GM12878 (cell line): ENCODE data around the gene RARG. TPM values are rescaled to one million over a fixed set of nuclear protein-coding genes. Genes with fewer than 3 reads are reported as not detected.

ENCODE experiments used
- ATAC-seq: fragments of 200-7000 bp; cut with Tn5 transposase; 3 replicates; pipeline ENCODE4 v1.9.1; 2020; ENCODE audit warnings: mild to moderate bottlenecking, moderate library complexity
- BruUV-seq: library from RNA; stranded (reverse); fragments of 400-500 nt; replicated peaks from 2 replicates; lab custom pipeline; 2021; lab: Mats Ljungman, UMichigan
- CTCF ChIA-PET: fragments of 300-600 bp; sonication (Branson Sonifier 250); formaldehyde crosslinking; extraction: SDS; loops from one replicate; lab custom pipeline; 2021; ENCODE audit warnings: inconsistent platforms; lab: Yijun Ruan, JAX
- POLR2A ChIA-PET: fragments of 350-600 bp; formaldehyde crosslinking; extraction: SDS; loops from one replicate; lab custom pipeline; 2021; ENCODE audit warnings: inconsistent platforms; lab: Charles Lee
- RAD21 ChIA-PET: fragments of 300-600 bp; sonication (Branson Sonifier 250); formaldehyde crosslinking; loops from one replicate; lab custom pipeline; 2023; ENCODE audit warnings: antibody characterized with exemption; ENCODE audit not compliant: unreplicated experiment; lab: Charles Lee
- SMC1A ChIA-PET: fragments of 300-600 bp; sonication (Branson Sonifier 250); formaldehyde crosslinking; loops from one replicate; lab custom pipeline; 2023; ENCODE audit not compliant: unreplicated experiment, uncharacterized antibody; lab: Charles Lee
- DNase-seq: peaks from one replicate; pipeline ENCODE4 v3.0.0-alpha.2; 2011; ENCODE audit warnings: low read depth, low spot score
- FAIRE-seq: peaks from 3 replicates; lab custom pipeline; 2011; peaks lifted over from hg19 to GRCh38; lab: Jason Lieb, UNC
- H2AFZ ChIP-seq: 2 replicates; pipeline ENCODE4 v1.6.0; 2011; ENCODE audit warnings: low read depth, low read length, control low read depth; ENCODE audit not compliant: control insufficient read depth
- H3K27ac ChIP-seq: 2 replicates; pipeline ENCODE4 v1.5.1; 2011; ENCODE audit warnings: control low read depth; ENCODE audit not compliant: control insufficient read depth, insufficient read depth
- H3K27me3 ChIP-seq, 2 experiments: replicated peaks in 1 of 2; 2 replicates each; pipeline versions ENCODE4 v1.6.0 to v1.6.1; 2011; ENCODE audit warnings: low read length in 1 of 2; ENCODE audit not compliant: control insufficient read depth in 2 of 2, insufficient read depth in 2 of 2
- H3K36me3 ChIP-seq, 2 experiments: 2 replicates each; pipeline ENCODE4 v1.5.1; 2011; ENCODE audit warnings: low read length in 1 of 2; ENCODE audit not compliant: control insufficient read depth in 2 of 2, insufficient read depth in 2 of 2
- H3K4me1 ChIP-seq: 2 replicates; pipeline ENCODE4 v1.6.1; 2011; ENCODE audit warnings: mild to moderate bottlenecking, low read length, moderate library complexity, mixed read lengths; ENCODE audit not compliant: control insufficient read depth, insufficient read depth
- H3K4me2 ChIP-seq: 2 replicates; pipeline ENCODE4 v1.6.0; 2011; ENCODE audit warnings: control low read depth; ENCODE audit not compliant: control insufficient read depth, insufficient read depth
- H3K4me3 ChIP-seq: fragments of 200-600 bp; sonication (generic); 2 replicates; pipeline ENCODE4 v1.5.1; 2016
- H3K79me2 ChIP-seq: 2 replicates; pipeline ENCODE4 v1.6.0; 2011; ENCODE audit warnings: low read length; ENCODE audit not compliant: control insufficient read depth, insufficient read depth
- H3K9ac ChIP-seq: 2 replicates; pipeline ENCODE4 v1.8.0; 2011; ENCODE audit warnings: low read length, control low read depth, mixed read lengths; ENCODE audit not compliant: control insufficient read depth, insufficient read depth
- H3K9me3 ChIP-seq: replicated peaks from 3 replicates; pipeline ENCODE4 v1.5.1; 2011; ENCODE audit warnings: mild to moderate bottlenecking, low read length; ENCODE audit not compliant: control insufficient read depth, insufficient read depth
- H4K20me1 ChIP-seq: 2 replicates; pipeline ENCODE4 v1.6.0; 2011; ENCODE audit not compliant: control insufficient read depth, insufficient read depth
- BACH1 ChIP-seq: fragments of 450-650 bp; IDR thresholded peaks from 2 replicates; pipeline ENCODE4 v1.6.1; 2017; ENCODE audit warnings: mild to moderate bottlenecking, borderline replicate concordance
- EED ChIP-seq: sonication (generic); IDR thresholded peaks from 2 replicates; pipeline ENCODE4 v1.6.1; 2016; ENCODE audit warnings: antibody characterized with exemption, low read depth
- MEF2B ChIP-seq: fragments of 450-650 bp; IDR thresholded peaks from 2 replicates; pipeline ENCODE4 v1.6.1; 2018; ENCODE audit warnings: mild to moderate bottlenecking, moderate library complexity; ENCODE audit not compliant: partially characterized antibody, poor library complexity, severe bottlenecking
- PML ChIP-seq: IDR thresholded peaks from 2 replicates; pipeline ENCODE4 v1.6.1; 2012; ENCODE audit warnings: low read length, inconsistent platforms
- POLR2A ChIP-seq: IDR thresholded peaks from 2 replicates; pipeline ENCODE4 v1.6.1; 2011; ENCODE audit warnings: low read depth, mild to moderate bottlenecking, low read length
- RAD21 ChIP-seq: IDR thresholded peaks from 2 replicates; pipeline ENCODE4 v1.6.1; 2011; ENCODE audit warnings: mild to moderate bottlenecking, low read depth, low read length, moderate library complexity; ENCODE audit not compliant: insufficient read depth
- SMC3 ChIP-seq: IDR thresholded peaks from 2 replicates; pipeline ENCODE4 v1.6.1; 2011; ENCODE audit warnings: low read length, improper control_type of control experiment, borderline replicate concordance
- STAT1 ChIP-seq: fragments of 450-650 bp; conservative IDR thresholded peaks from 2 replicates; pipeline ENCODE4 v1.6.1; 2014; ENCODE audit warnings: antibody characterized with exemption, mild to moderate bottlenecking
- ZZZ3 ChIP-seq: IDR thresholded peaks from 2 replicates; pipeline ENCODE4 v1.6.1; 2011; ENCODE audit warnings: low read depth; ENCODE audit not compliant: control insufficient read depth, insufficient read length
- WGBS: methylation state at CpG from one replicate; pipeline ENCODE4 v1.1.6; 2016; ENCODE audit warnings: low lambda C conversion rate; ENCODE audit not compliant: insufficient replicate concordance, insufficient coverage; ENCODE audit errors: missing lambda C conversion rate; 5-methylcytosine and 5-hydroxymethylcytosine counted together
- in situ Hi-C: fragments of 300-500 bp; cut with MboI; formaldehyde crosslinking; loops from 9 replicates; pipeline ENCODE4 v1.14.3; 2018; ENCODE audit warnings: mixed read lengths
- intact Hi-C: fragments of 100-400 bp; cut with micrococcal nuclease; formaldehyde crosslinking; loops from one replicate; pipeline ENCODE4 v1.14.2; 2022; ENCODE audit not compliant: unreplicated experiment
- polyA plus RNA-seq, 11 experiments: library from polyadenylated mRNA; depleted of rRNA in 4 of 11; unstranded in 6 of 11; stranded (reverse) in 5 of 11; fragments of >200 nt; fragmentation: Nextera tagmentation in 4 of 11; fragmentation: Illumina TruSeq in 1 of 11; extraction: Ambion mirVana in 4 of 11; extraction: Trizol in 1 of 11; gene quantifications; 1 replicate in 1 of 11; 2 replicates in 10 of 11; pipeline versions ENCODE4 v1.2.1 to v1.2.3, GENCODE V29; 2011 to 2016; ENCODE audit warnings: inconsistent platforms in 2 of 11, missing spikeins in 2 of 11, low read depth in 1 of 11
- total RNA-seq, 4 experiments: library from RNA; depleted of rRNA in 3 of 4; stranded (reverse); fragments of >200 nt in 3 of 4; fragmentation: Illumina TruSeq in 1 of 4; extraction: Trizol in 1 of 4; gene quantifications; 2 replicates each; pipeline versions ENCODE4 v1.2.1 to v1.2.3, GENCODE V29; 2013 to 2021
- TF ChIP-seq, protein P1 (sequence below): fragments of 450-650 bp; conservative IDR thresholded peaks from 2 replicates; pipeline ENCODE4 v1.6.1; 2017; ENCODE audit warnings: mild to moderate bottlenecking, moderate library complexity

Gene RARG
- total and polyA plus RNA-seq, 10 of the 15 experiments (the other 5 are each of a cell fraction or from before 2014, with no cell fraction given): 0.27 to 8.1 (median 4.1) TPM

DNA sequence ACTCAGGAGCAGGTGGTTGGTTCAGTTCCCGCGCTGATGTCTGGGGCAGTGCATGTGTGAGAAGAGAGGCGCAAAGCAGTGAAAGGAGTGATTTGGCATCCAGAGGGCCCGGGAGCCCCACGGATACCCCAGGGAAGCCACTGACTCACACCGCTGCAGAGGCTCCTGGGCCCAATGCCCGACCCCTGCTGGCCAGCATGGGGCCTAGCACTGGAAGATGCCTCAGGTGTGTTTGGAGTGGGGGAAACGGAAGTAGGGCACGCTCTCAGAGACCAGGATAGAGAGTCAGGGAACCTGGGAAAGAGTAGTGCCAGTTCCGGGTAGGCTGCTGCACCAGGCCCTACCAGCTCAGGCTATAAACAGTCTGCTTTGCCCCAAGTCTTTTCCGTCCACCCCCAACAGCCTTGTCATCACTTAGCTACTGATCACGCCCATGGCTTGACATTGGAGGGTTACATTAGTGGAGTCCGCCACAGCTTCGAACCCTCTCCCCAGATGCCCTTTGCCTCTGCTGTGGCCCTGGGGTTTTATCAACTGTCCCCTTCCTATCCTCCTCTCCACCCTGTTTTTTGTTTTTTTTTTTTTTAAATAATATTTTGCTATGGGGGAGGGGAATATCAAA is 41.8 kb downstream of the RARG start (continued):
- 0 out of 2 replicates have a peak, but pooled peaks have one; percentile 28 for TF ChIP-seq BACH1
- peak; percentile 31; the same call in 1 of the 2 replicates for TF ChIP-seq EED
- peak; percentile 59 for TF ChIP-seq RAD21
- peak; percentile 64; the same call in 1 of the 2 replicates for TF ChIP-seq SMC3
- peak; percentile 47 for TF ChIP-seq MEF2B
- no peak for TF ChIP-seq ZZZ3
- peak; percentile 68; the same call in 1 of the 2 replicates for TF ChIP-seq PML
- TF ChIP-seq, protein P1, sequence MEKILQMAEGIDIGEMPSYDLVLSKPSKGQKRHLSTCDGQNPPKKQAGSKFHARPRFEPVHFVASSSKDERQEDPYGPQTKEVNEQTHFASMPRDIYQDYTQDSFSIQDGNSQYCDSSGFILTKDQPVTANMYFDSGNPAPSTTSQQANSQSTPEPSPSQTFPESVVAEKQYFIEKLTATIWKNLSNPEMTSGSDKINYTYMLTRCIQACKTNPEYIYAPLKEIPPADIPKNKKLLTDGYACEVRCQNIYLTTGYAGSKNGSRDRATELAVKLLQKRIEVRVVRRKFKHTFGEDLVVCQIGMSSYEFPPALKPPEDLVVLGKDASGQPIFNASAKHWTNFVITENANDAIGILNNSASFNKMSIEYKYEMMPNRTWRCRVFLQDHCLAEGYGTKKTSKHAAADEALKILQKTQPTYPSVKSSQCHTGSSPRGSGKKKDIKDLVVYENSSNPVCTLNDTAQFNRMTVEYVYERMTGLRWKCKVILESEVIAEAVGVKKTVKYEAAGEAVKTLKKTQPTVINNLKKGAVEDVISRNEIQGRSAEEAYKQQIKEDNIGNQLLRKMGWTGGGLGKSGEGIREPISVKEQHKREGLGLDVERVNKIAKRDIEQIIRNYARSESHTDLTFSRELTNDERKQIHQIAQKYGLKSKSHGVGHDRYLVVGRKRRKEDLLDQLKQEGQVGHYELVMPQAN: no peak

DNA sequence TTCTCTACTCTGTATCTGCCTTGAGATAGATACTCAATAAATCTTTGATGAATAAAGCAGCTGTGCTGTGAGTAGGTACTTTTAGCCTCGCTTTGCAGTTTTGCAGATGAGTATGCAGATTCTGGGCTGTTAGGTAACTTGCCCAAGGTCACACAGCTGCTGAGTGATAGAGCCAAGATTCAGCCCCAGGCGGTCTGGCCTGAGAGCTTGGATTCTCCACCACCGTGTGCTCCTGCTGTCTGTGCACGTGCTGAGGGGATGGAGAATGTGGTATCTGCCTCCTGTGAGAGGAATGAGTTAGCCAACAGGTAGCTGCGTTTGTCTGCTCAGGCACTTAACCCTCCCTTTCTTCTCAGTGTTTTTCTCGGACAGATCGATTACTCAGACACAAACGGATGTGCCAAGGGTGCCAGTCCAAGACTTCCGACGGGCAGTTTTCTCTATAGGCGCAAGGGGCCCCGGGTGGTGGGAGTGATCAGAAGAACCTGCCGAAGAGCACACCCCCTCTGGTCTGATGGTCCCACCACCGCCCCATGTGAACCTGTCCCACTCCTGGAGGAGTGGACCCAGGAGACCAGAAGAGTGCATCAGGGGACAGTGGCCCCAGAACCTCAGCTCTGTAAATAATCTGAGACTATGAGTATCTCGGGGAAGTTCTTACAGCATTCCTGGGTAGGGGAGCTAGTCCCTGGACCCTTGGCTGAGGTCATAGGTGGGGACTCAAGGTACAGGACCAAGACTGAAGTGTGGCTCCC is 44.7 kb downstream of the RARG start:
- no peak overlapping the region for H3K4me2 ChIP-seq
- no peak overlapping the region for H2AFZ ChIP-seq
- H3K4me3 ChIP-seq: no peak overlapping the region
- no peak overlapping the region for H3K27ac ChIP-seq
- no TSS peak for BruUV-seq
- H3K9ac ChIP-seq: no peak overlapping the region
- SMC1A ChIA-PET: interaction anchor here (0.8 to 5.3 kb wide), 10 partner anchors 10 to 121 kb away, joined by 3 to 19 read pairs (median 6); no protein-coding TSS in a partner anchor
- H3K27me3 ChIP-seq: no peaks in the 10 kb centered on the region
- no peak for ATAC-seq
- no peak for DNase-seq
- H3K36me3 ChIP-seq: peaks cover 12 to 28% of the 10 kb centered on the region in 2 experiments; a peak in 3 of 4 replicates
- FAIRE-seq: no peak
- CTCF ChIA-PET: interaction anchor here (0.5 to 6.7 kb wide), 17 partner anchors 8 to 137 kb away, joined by 3 to 89 read pairs (median 4); partner anchors contain the start of genes AAAS, ESPL1 and PFDN5
- POLR2A ChIA-PET: interaction anchor here (0.6 to 1.6 kb wide), 7 partner anchors 8 to 1094 kb away, joined by 3 to 6 read pairs (median 3); partner anchors contain the start of gene MYG1
- H3K9me3 ChIP-seq: no peaks in the 10 kb centered on the region
- in situ Hi-C loops (no loop called here), intact Hi-C loops (no loop called here)
- no peaks in the 10 kb centered on the region for H3K4me1 ChIP-seq
- WGBS: 97% methylated on average over 15 of the region's 15 CpGs
- H4K20me1 ChIP-seq: no peaks in the 10 kb centered on the region
- H3K79me2 ChIP-seq: peaks cover 7% of the 10 kb centered on the region
- RAD21 ChIA-PET: interaction anchor here (0.9 to 1.8 kb wide), 6 partner anchors 18 to 101 kb away, joined by 3 to 7 read pairs (median 4); no protein-coding TSS in a partner anchor
- TF ChIP-seq POLR2A: peak; percentile 68
- no peak for TF ChIP-seq STAT1
